H1 (cell line): ENCODE measurements around the gene BCL11A. TPM values are rescaled to one million over a fixed set of nuclear protein-coding genes. Genes with fewer than 3 reads are reported as not detected.

ENCODE experiments used
- CTCF ChIA-PET: fragments of 300-600 bp; sonication (Branson Sonifier 250); formaldehyde crosslinking; loops from one replicate; lab custom pipeline; 2021; ENCODE audit not compliant: partially characterized antibody; lab: Charles Lee
- POLR2A ChIA-PET: fragments of 300-600 bp; sonication (Branson Sonifier 250); formaldehyde crosslinking; loops from one replicate; lab custom pipeline; 2021; ENCODE audit warnings: inconsistent platforms; ENCODE audit not compliant: partially characterized antibody; lab: Charles Lee
- DNase-seq, 2 experiments: peaks; one replicate each; pipeline versions ENCODE4 v3.0.0 to v3.0.0-alpha.2; 2010 to 2022; ENCODE audit warnings: low spot score in 2 of 2, low read depth in 1 of 2, mixed read lengths in 1 of 2
- FAIRE-seq: peaks from 2 replicates; lab custom pipeline; 2011; peaks lifted over from hg19 to GRCh38; lab: Jason Lieb, UNC
- H2AFZ ChIP-seq: 2 replicates; pipeline ENCODE4 v1.8.1; 2012; ENCODE audit warnings: low read length, inconsistent platforms
- H2AK5ac ChIP-seq: 2 replicates; pipeline ENCODE4 v1.6.1; 2013; ENCODE audit warnings: low read depth, low read length
- H2BK120ac ChIP-seq: replicated peaks from 2 replicates; pipeline ENCODE3; 2013; ENCODE audit warnings: low read depth, low read length, inconsistent platforms
- H2BK12ac ChIP-seq: 2 replicates; pipeline ENCODE4 v1.6.1; 2013; ENCODE audit warnings: low read depth, low read length
- H2BK15ac ChIP-seq: 2 replicates; pipeline ENCODE4 v1.6.1; 2013; ENCODE audit warnings: low read length
- H2BK20ac ChIP-seq: 2 replicates; pipeline ENCODE4 v1.6.1; 2013; ENCODE audit warnings: low read length
- H2BK5ac ChIP-seq: 2 replicates; pipeline ENCODE4 v1.6.1; 2013; ENCODE audit warnings: low read depth, low read length
- H3K14ac ChIP-seq: 2 replicates; pipeline ENCODE4 v1.6.1; 2013; ENCODE audit warnings: inconsistent platforms; ENCODE audit not compliant: insufficient read length
- H3K18ac ChIP-seq: 2 replicates; pipeline ENCODE4 v1.6.1; 2013; ENCODE audit warnings: low read length; ENCODE audit errors: extremely low read depth
- H3K23ac ChIP-seq: 2 replicates; pipeline ENCODE4 v1.6.1; 2013; ENCODE audit warnings: inconsistent platforms; ENCODE audit not compliant: insufficient read length
- H3K23me2 ChIP-seq: 2 replicates; pipeline ENCODE4 v1.6.1; 2013; ENCODE audit warnings: low read depth, low read length
- H3K27ac ChIP-seq: 2 replicates; pipeline ENCODE4 v1.6.1; 2011; ENCODE audit warnings: low read depth, low read length, inconsistent platforms
- H3K27me3 ChIP-seq, 4 experiments: replicated peaks in 1 of 4; 1 replicate in 1 of 4; 2 replicates in 3 of 4; pipeline versions ENCODE4 v1.6.1 to v1.8.1; 2011 to 2013; ENCODE audit warnings: low read length in 3 of 4, mild to moderate bottlenecking in 3 of 4, inconsistent platforms in 2 of 4, mixed read lengths in 2 of 4, moderate library complexity in 1 of 4; ENCODE audit not compliant: control insufficient read depth in 3 of 4, insufficient read depth in 3 of 4; ENCODE audit errors: extremely low read depth in 1 of 4
- H3K36me3 ChIP-seq, 4 experiments: 2 replicates each; pipeline versions ENCODE4 v1.6.1 to v1.8.1; 2011 to 2013; ENCODE audit warnings: mild to moderate bottlenecking in 4 of 4, low read length in 3 of 4, moderate library complexity in 2 of 4, control low read depth in 1 of 4, inconsistent platforms in 1 of 4; ENCODE audit not compliant: insufficient read depth in 4 of 4, control insufficient read depth in 2 of 4
- H3K4ac ChIP-seq: replicated peaks from 2 replicates; pipeline ENCODE3; 2013; ENCODE audit warnings: low read length, low read depth, mixed read lengths, inconsistent platforms; ENCODE audit not compliant: insufficient read length
- H3K4me1 ChIP-seq, 4 experiments: replicated peaks in 1 of 4; 1 replicate in 1 of 4; 2 replicates in 3 of 4; pipeline versions ENCODE4 v1.6.1 to v1.8.1; 2011 to 2013; ENCODE audit warnings: low read length in 3 of 4, inconsistent platforms in 2 of 4, mixed read lengths in 1 of 4; ENCODE audit not compliant: insufficient read depth in 4 of 4, control insufficient read depth in 3 of 4
- H3K4me2 ChIP-seq, 2 experiments: 2 replicates each; pipeline versions ENCODE4 v1.6.1 to v1.8.1; 2011 to 2013; ENCODE audit warnings: low read depth in 2 of 2, low read length in 2 of 2, control low read depth in 1 of 2, inconsistent platforms in 1 of 2, mild to moderate bottlenecking in 1 of 2; ENCODE audit not compliant: insufficient read depth in 1 of 2
- H3K4me3 ChIP-seq, 4 experiments: fragments of 200-600, 300-600 bp in 1 of 4; sonication (generic), shearing (Covaris generic), sonication (Bioruptor Twin) in 1 of 4; 2 replicates each; pipeline versions ENCODE4 v1.5.1 to v1.8.1; 2011 to 2016; ENCODE audit warnings: low read length in 4 of 4, low read depth in 3 of 4, control low read depth in 2 of 4, inconsistent platforms in 2 of 4, mild to moderate bottlenecking in 2 of 4, mixed read lengths in 1 of 4, moderate library complexity in 1 of 4; ENCODE audit not compliant: insufficient read depth in 2 of 4; ENCODE audit errors: extremely low read depth in 1 of 4
- H3K56ac ChIP-seq: replicated peaks from 2 replicates; pipeline ENCODE3; 2013; ENCODE audit warnings: low read depth, mild to moderate bottlenecking, mixed read lengths, low read length, inconsistent platforms; ENCODE audit not compliant: insufficient read length
- H3K79me1 ChIP-seq: 2 replicates; pipeline ENCODE4 v1.6.1; 2013; ENCODE audit warnings: low read depth, low read length, control low read depth
- H3K79me2 ChIP-seq, 2 experiments: 2 replicates each; pipeline versions ENCODE4 v1.6.1 to v1.8.1; 2012 to 2013; ENCODE audit warnings: low read length in 2 of 2, mild to moderate bottlenecking in 2 of 2, inconsistent platforms in 1 of 2; ENCODE audit not compliant: insufficient read depth in 2 of 2, control insufficient read depth in 1 of 2
- H3K9ac ChIP-seq, 4 experiments: replicated peaks in 1 of 4; 1 replicate in 1 of 4; 2 replicates in 3 of 4; pipeline versions ENCODE4 v1.6.1 to v1.8.1; 2011 to 2013; ENCODE audit warnings: low read depth in 3 of 4, low read length in 3 of 4, control low read depth in 2 of 4, mild to moderate bottlenecking in 2 of 4, moderate library complexity in 2 of 4, inconsistent platforms in 1 of 4; ENCODE audit errors: extremely low read depth in 1 of 4
- H3K9me3 ChIP-seq, 2 experiments: 2 replicates each; pipeline versions ENCODE4 v1.6.1 to v1.8.1; 2012 to 2013; ENCODE audit warnings: mild to moderate bottlenecking in 2 of 2, moderate library complexity in 2 of 2, control low read depth in 1 of 2, inconsistent platforms in 1 of 2, low read depth in 1 of 2, low read length in 1 of 2, mixed read lengths in 1 of 2; ENCODE audit not compliant: insufficient read depth in 2 of 2
- H4K20me1 ChIP-seq, 2 experiments: replicated peaks in 1 of 2; 2 replicates each; pipeline versions ENCODE3 to v1.8.1; 2011 to 2013; ENCODE audit warnings: inconsistent platforms in 2 of 2, low read length in 2 of 2, mild to moderate bottlenecking in 1 of 2; ENCODE audit not compliant: insufficient read depth in 2 of 2, control insufficient read depth in 1 of 2
- H4K5ac ChIP-seq: 2 replicates; pipeline ENCODE4 v1.6.1; 2013; ENCODE audit warnings: low read length, low read depth, mixed read lengths, inconsistent platforms; ENCODE audit not compliant: insufficient read length
- H4K8ac ChIP-seq: 2 replicates; pipeline ENCODE4 v1.8.0; 2013; ENCODE audit warnings: mild to moderate bottlenecking, moderate library complexity, low read length, inconsistent platforms; ENCODE audit not compliant: insufficient read depth; ENCODE audit errors: extremely low read depth
- H4K91ac ChIP-seq: replicated peaks from 2 replicates; pipeline ENCODE3; 2013; ENCODE audit warnings: low read length, mixed read lengths, inconsistent platforms; ENCODE audit not compliant: insufficient read length
- CHD1 ChIP-seq: IDR thresholded peaks from 2 replicates; pipeline ENCODE4 v1.6.1; 2012; ENCODE audit warnings: low read depth, low read length, improper control_type of control experiment
- EP300 ChIP-seq, 2 experiments: IDR thresholded peaks; 1 replicate in 1 of 2; 2 replicates in 1 of 2; pipeline ENCODE4 v1.6.1; 2011 to 2012; ENCODE audit warnings: low read depth in 2 of 2, low read length in 2 of 2, mild to moderate bottlenecking in 2 of 2, borderline replicate concordance in 1 of 2, inconsistent platforms in 1 of 2, moderate library complexity in 1 of 2
- GABPA ChIP-seq: IDR thresholded peaks from 2 replicates; pipeline ENCODE4 v1.6.1; 2011; ENCODE audit warnings: mild to moderate bottlenecking, low read length, moderate library complexity, borderline replicate concordance; ENCODE audit not compliant: insufficient read depth
- HDAC6 ChIP-seq: IDR thresholded peaks from one replicate; pipeline ENCODE4 v1.7.1; 2012; ENCODE audit warnings: low read depth, mild to moderate bottlenecking, inconsistent platforms, low read length, moderate library complexity
- NANOG ChIP-seq: IDR thresholded peaks from 2 replicates; pipeline ENCODE4 v1.6.1; 2011; ENCODE audit warnings: low read length, low read depth, mild to moderate bottlenecking, inconsistent platforms; ENCODE audit not compliant: insufficient read depth, poor library complexity, severe bottlenecking
- RNF2 ChIP-seq: fragments of 200-900, 300-1000 bp; sonication (generic); IDR thresholded peaks from 2 replicates; pipeline ENCODE4 v1.7.1; 2016; ENCODE audit warnings: borderline replicate concordance, low read depth, mild to moderate bottlenecking, antibody characterized with exemption, low read length; ENCODE audit not compliant: poor library complexity, severe bottlenecking; ENCODE audit errors: missing control alignments
- TAF1 ChIP-seq: IDR thresholded peaks from 2 replicates; pipeline ENCODE4 v1.6.1; 2011; ENCODE audit warnings: mild to moderate bottlenecking, low read depth, low read length
- TAF7 ChIP-seq: optimal IDR thresholded peaks from 2 replicates; pipeline ENCODE3; 2011; ENCODE audit warnings: low read depth, mild to moderate bottlenecking, inconsistent platforms, low read length, moderate library complexity, borderline replicate concordance
- ZNF274 ChIP-seq: IDR thresholded peaks from 2 replicates; pipeline ENCODE4 v1.7.0; 2012; ENCODE audit warnings: low read length, borderline replicate concordance; ENCODE audit errors: extremely low read depth
- WGBS, 2 experiments: shearing (Covaris generic) in 1 of 2; methylation state at CpG; one replicate each; pipeline versions ENCODE4 v1.1.6 to v1.1.7; 2013 to 2015; ENCODE audit warnings: low lambda C conversion rate in 2 of 2, mixed read lengths in 2 of 2, inconsistent platforms in 1 of 2, low coverage in 1 of 2, missing lambda C conversion rate in 1 of 2; ENCODE audit not compliant: insufficient replicate concordance in 2 of 2, insufficient coverage in 1 of 2, insufficient read length in 1 of 2; ENCODE audit errors: extremely low coverage in 1 of 2, missing lambda C conversion rate in 1 of 2; 5-methylcytosine and 5-hydroxymethylcytosine counted together
- polyA plus RNA-seq, 7 experiments: library from polyadenylated mRNA; depleted of rRNA in 3 of 7; stranded (reverse) in 5 of 7; unstranded in 2 of 7; fragments of >200 nt in 5 of 7; fragments of 200-250 nt in 2 of 7; gene quantifications; 1 replicate in 5 of 7; 2 replicates in 1 of 7; 4 replicates in 1 of 7; pipeline versions ENCODE4 v1.2.1 to v1.2.3, GENCODE V29; 2011 to 2013; ENCODE audit warnings: missing spikeins in 2 of 7, mixed read lengths in 2 of 7
- total RNA-seq: library from RNA; stranded (reverse); fragmentation: NEBNext Ultra II Directional; extraction: Animal tissue kit (Norgen Biotek cat#: 25700); gene quantifications from 2 replicates; pipeline ENCODE4 v1.2.1, GENCODE V29; 2021
- TF ChIP-seq, protein P1 (sequence below): IDR thresholded peaks from 2 replicates; pipeline ENCODE4 v1.6.1; 2012; ENCODE audit warnings: inconsistent platforms
- TF ChIP-seq, protein P2 (sequence below): IDR thresholded peaks from 2 replicates; pipeline ENCODE4 v1.6.1; 2011; ENCODE audit warnings: low read depth, mild to moderate bottlenecking, low read length; ENCODE audit not compliant: insufficient read depth

The BCL11A gene
- total and polyA plus RNA-seq, 2 of the 8 experiments (the other 6 are each of a cell fraction or from before 2014, with no cell fraction given): 11.9 to 59.3 TPM

DNA sequence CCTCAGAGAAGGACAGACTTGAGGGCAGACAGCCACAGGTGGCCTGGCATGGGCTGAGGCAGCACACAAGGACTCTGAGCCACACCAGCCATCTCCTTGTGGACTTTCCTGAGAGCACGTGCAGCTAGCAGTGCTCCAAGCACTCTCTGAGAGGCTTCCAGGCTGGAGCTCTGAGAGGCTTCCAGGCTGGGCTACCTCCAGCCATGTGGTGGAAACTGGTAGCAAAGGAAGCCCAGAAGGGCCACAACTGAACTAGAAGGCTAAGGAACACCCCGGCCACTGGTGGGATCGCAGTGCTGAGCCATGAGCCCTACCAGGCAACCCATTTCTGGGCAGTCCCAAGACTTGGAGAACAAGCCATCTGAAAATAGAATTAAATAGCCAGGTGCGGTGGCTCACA is 39.5 kb downstream of the BCL11A start:
- DNase-seq (peak in 1 of 2 experiments; percentile 33), FAIRE-seq (no peak)
- H4K20me1 ChIP-seq: peaks cover 7 to 20% of the 10 kb centered on the region in 2 experiments
- H2BK12ac ChIP-seq: peak overlapping the region; percentile 81; the same call in 1 of the 2 replicates
- H3K4me3 ChIP-seq: no peak overlapping the region
- H3K9ac ChIP-seq: no peak overlapping the region
- WGBS, 2 experiments: 69% methylated on average over 4 of the region's 4 CpGs; no CpG with 5 or more reads in 1 of the 2 experiments
- H3K79me1 ChIP-seq: peaks cover 28% of the 10 kb centered on the region
- no peak overlapping the region for H2BK120ac ChIP-seq
- peaks cover 0 to 18% (median 0%) of the 10 kb centered on the region in 4 experiments; a peak in 3 of 8 replicates for H3K36me3 ChIP-seq
- CTCF ChIA-PET: interaction anchor here (0.6 to 1.3 kb wide), 4 partner anchors 15 to 423 kb away, joined by 3 read pairs; no protein-coding TSS in a partner anchor
- H2BK20ac ChIP-seq: no peak overlapping the region
- no peak overlapping the region for H4K91ac ChIP-seq
- no peak overlapping the region for H3K14ac ChIP-seq
- H3K23me2 ChIP-seq: no peaks in the 10 kb centered on the region; the same call in 1 of the 2 replicates
- H4K8ac ChIP-seq: no peak overlapping the region
- no peak overlapping the region for H4K5ac ChIP-seq
- H3K18ac ChIP-seq: no peak overlapping the region
- H2BK5ac ChIP-seq: peak overlapping the region; percentile 40; the same call in 1 of the 2 replicates
- peak overlapping the region; percentile 47; the same call in 1 of the 2 replicates for H2AK5ac ChIP-seq
- no peak overlapping the region for H3K4me2 ChIP-seq
- no peak overlapping the region for H3K56ac ChIP-seq
- no peak overlapping the region for H3K4ac ChIP-seq
- H3K4me1 ChIP-seq: peaks cover 29 to 58% (median 52%) of the 10 kb centered on the region in 4 experiments
- H3K27ac ChIP-seq: no peak overlapping the region
- H3K27me3 ChIP-seq: no peaks in the 10 kb centered on the region
- no peak overlapping the region; the same call in 1 of the 2 replicates for H2BK15ac ChIP-seq
- H3K23ac ChIP-seq: no peak overlapping the region
- no peaks in the 10 kb centered on the region for H3K9me3 ChIP-seq
- POLR2A ChIA-PET: interaction anchor here (1.0 kb wide), 1 partner anchor 9 kb away, joined by 3 read pairs; no protein-coding TSS in a partner anchor
- peaks cover 9 to 99% of the 10 kb centered on the region in 2 experiments; a peak in 3 of 4 replicates for H3K79me2 ChIP-seq
- no peak overlapping the region for H2AFZ ChIP-seq
- TF ChIP-seq NANOG (no peak), TAF7 (no peak), HDAC6 (no peak), RNF2 (no peak), CHD1 (no peak), TAF1 (no peak), ZNF274 (no peak), GABPA (no peak), EP300 (IDR thresholded peaks at IDR 0.05; ENCODE audit: borderline replicate concordance in 1 of 2, low read depth in 2 of 2, low read length in 2 of 2) (no peak)
- TF ChIP-seq, protein P1, sequence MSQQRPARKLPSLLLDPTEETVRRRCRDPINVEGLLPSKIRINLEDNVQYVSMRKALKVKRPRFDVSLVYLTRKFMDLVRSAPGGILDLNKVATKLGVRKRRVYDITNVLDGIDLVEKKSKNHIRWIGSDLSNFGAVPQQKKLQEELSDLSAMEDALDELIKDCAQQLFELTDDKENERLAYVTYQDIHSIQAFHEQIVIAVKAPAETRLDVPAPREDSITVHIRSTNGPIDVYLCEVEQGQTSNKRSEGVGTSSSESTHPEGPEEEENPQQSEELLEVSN: no peak
- TF ChIP-seq, protein P2, sequence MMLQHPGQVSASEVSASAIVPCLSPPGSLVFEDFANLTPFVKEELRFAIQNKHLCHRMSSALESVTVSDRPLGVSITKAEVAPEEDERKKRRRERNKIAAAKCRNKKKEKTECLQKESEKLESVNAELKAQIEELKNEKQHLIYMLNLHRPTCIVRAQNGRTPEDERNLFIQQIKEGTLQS: no peak
